Upper lobe of right lung (tissue), 1 donor: ENCODE measurements around the gene FKBP7. TPM values are rescaled to one million over a fixed set of nuclear protein-coding genes. Genes with fewer than 3 reads are reported as not detected.

Experiments used
- ATAC-seq: fragments of 200-7000 bp; cut with Tn5 transposase; one replicate; pipeline ENCODE4 v1.9.1; 2020; ENCODE audit warnings: mild to moderate bottlenecking, moderate library complexity
- DNase-seq: peaks from one replicate; pipeline ENCODE4 v3.0.0-alpha.2; 2020
- H3K27ac ChIP-seq: fragments of 200-600 bp; one replicate; pipeline ENCODE4 v1.8.0; 2022
- H3K27me3 ChIP-seq: fragments of 200-600 bp; one replicate; pipeline ENCODE4 v1.8.0; 2022; ENCODE audit warnings: mild to moderate bottlenecking
- H3K36me3 ChIP-seq: fragments of 200-600 bp; one replicate; pipeline ENCODE4 v1.8.0; 2022
- H3K4me1 ChIP-seq: fragments of 200-600 bp; one replicate; pipeline ENCODE4 v1.8.0; 2022
- H3K4me3 ChIP-seq: fragments of 200-600 bp; one replicate; pipeline ENCODE4 v1.8.0; 2022; ENCODE audit warnings: mild to moderate bottlenecking
- H3K9me3 ChIP-seq: fragments of 200-600 bp; one replicate; pipeline ENCODE4 v1.8.0; 2022
- intact Hi-C: fragments of 100-400 bp; cut with DNase I; formaldehyde crosslinking; loops from one replicate; pipeline ENCODE4 v1.11.0; 2022
- total RNA-seq: library from RNA; stranded (reverse); fragmentation: NEBNext Ultra II Directional; extraction: Animal tissue kit (Norgen Biotek cat#: 25700); gene quantifications from one replicate; pipeline ENCODE4 v1.2.1, GENCODE V29; 2021
- TF ChIP-seq, protein P1 (sequence below): fragments of 200-600 bp; IDR thresholded peaks from one replicate; pipeline ENCODE4 v1.8.0; 2022; ENCODE audit warnings: antibody characterized with exemption
- donor health status: DM: no; HTN: yes; CAD: no; lungs with severe emphysema.

FKBP7 gene
- total RNA-seq, 1 donor from 2014 or later = 7.3 TPM

DNA sequence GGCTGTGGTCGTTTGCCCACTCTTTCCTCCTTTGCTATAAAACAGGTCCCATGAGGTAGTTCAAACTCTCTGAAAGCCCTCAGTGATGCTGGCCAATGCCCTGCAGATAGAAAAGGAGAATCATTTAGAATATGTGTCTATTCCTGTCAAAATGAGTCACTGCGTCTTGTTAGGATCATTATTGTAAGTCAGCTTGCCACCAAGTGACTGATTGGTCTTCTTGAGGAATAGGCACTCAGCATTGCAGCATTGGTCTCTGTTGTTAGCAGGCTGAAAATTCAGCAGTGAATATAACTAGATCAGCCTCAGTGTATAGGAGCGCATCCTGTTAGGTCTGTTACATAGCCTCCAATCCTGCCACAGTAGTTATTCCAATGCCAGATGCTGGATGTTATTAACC is 56.3 kb downstream of the FKBP7 start:
- Histone ChIP-seq H3K27me3 (no peaks in the 10 kb centered on the region), H3K4me1 (no peaks in the 10 kb centered on the region), H3K9me3 (no peaks in the 10 kb centered on the region), H3K4me3 (no peak overlapping the region), H3K27ac (no peak overlapping the region), H3K36me3 (peaks cover 8% of the 10 kb centered on the region)
- DNase-seq (no peak), ATAC-seq (no peak)
- TF ChIP-seq, protein P1, sequence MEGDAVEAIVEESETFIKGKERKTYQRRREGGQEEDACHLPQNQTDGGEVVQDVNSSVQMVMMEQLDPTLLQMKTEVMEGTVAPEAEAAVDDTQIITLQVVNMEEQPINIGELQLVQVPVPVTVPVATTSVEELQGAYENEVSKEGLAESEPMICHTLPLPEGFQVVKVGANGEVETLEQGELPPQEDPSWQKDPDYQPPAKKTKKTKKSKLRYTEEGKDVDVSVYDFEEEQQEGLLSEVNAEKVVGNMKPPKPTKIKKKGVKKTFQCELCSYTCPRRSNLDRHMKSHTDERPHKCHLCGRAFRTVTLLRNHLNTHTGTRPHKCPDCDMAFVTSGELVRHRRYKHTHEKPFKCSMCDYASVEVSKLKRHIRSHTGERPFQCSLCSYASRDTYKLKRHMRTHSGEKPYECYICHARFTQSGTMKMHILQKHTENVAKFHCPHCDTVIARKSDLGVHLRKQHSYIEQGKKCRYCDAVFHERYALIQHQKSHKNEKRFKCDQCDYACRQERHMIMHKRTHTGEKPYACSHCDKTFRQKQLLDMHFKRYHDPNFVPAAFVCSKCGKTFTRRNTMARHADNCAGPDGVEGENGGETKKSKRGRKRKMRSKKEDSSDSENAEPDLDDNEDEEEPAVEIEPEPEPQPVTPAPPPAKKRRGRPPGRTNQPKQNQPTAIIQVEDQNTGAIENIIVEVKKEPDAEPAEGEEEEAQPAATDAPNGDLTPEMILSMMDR = no peak
- intact Hi-C loops = no loop called here

DNA sequence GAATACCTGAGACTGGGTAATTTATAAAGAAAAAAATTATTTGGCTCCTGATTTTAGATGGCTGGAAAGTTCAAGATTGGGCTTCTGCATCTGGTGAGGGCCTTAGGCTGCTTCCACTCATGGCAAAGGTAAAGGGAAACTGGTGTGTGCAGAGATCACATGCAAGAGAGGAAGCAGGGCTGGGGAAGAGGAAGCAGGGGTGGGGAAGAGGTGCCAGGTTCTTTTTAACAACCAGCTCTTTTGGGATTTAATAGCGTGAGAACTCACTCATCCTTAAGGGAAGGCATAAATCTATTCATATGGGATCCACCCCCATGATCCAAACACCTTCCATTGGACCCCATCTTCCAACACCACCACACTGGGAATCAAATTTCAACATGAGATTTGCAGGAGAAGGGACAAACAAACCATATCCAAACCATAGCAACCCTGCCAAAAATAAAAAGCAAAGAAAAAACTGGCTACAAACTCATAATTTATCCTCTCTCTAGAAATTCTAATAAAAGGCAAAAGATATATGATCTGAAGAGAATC is 57.9 kb downstream of the FKBP7 start:
- intact Hi-C loops = no loop called here
- H3K36me3 ChIP-seq = no peaks in the 10 kb centered on the region
- H3K4me3 ChIP-seq = no peak overlapping the region
- H3K9me3 ChIP-seq = no peaks in the 10 kb centered on the region
- no peak for ATAC-seq
- H3K27ac ChIP-seq = no peak overlapping the region
- H3K27me3 ChIP-seq = no peaks in the 10 kb centered on the region
- no peaks in the 10 kb centered on the region for H3K4me1 ChIP-seq
- DNase-seq = no peak
- TF ChIP-seq, protein P1 = no peak

DNA sequence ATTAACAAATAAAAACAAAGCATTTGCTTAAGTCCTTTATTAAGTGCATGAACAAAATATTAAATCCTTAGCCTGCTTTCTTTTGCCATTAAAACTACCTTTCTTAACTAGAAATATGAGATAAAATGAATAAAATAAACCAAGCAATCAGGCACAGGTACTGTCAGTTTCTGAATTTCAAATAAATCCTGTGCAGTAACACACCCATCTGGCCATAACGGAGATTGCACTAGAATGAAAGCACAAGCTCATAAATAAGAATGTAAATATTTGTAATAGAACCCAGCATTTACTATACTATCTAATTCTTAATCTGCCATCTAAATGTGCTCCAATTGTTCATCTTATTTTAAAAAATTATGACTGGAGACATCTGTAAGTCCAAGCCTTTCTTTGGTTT is 59.3 kb downstream of the FKBP7 start:
- TF ChIP-seq, protein P1 = no peak
- H3K9me3 ChIP-seq = no peaks in the 10 kb centered on the region
- no peak for ATAC-seq
- intact Hi-C loops = no loop called here
- no peaks in the 10 kb centered on the region for H3K36me3 ChIP-seq
- H3K4me3 ChIP-seq = no peak overlapping the region
- no peak overlapping the region for H3K27ac ChIP-seq
- peaks cover 6% of the 10 kb centered on the region for H3K4me1 ChIP-seq
- no peak for DNase-seq
- no peaks in the 10 kb centered on the region for H3K27me3 ChIP-seq

DNA sequence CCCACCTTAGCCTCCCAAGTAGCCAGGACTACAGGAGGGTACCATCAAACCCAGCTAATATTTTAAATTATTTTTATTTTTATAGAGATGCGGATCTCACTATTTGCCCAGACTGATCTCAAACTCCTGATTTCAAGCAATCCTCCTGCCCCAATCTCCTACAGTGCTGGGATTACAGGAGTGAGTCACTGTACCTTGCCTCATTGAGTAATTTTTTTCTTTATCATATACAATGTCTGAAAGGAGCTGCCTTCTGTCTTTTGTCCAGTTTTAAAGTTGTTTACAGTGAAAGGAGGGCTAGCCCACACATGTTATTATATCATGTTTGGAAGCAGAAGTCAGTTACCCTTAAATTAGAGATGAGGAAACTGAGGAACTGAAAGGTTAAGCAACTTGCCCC is 60.0 kb downstream of the FKBP7 start:
- H3K4me1 ChIP-seq = peaks cover 6% of the 10 kb centered on the region
- TF ChIP-seq, protein P1 = no peak
- H3K36me3 ChIP-seq = no peaks in the 10 kb centered on the region
- H3K9me3 ChIP-seq = no peaks in the 10 kb centered on the region
- intact Hi-C loops = no loop called here
- H3K27ac ChIP-seq = no peak overlapping the region
- ATAC-seq (no peak), DNase-seq (no peak)
- H3K4me3 ChIP-seq = no peak overlapping the region
- no peaks in the 10 kb centered on the region for H3K27me3 ChIP-seq

DNA sequence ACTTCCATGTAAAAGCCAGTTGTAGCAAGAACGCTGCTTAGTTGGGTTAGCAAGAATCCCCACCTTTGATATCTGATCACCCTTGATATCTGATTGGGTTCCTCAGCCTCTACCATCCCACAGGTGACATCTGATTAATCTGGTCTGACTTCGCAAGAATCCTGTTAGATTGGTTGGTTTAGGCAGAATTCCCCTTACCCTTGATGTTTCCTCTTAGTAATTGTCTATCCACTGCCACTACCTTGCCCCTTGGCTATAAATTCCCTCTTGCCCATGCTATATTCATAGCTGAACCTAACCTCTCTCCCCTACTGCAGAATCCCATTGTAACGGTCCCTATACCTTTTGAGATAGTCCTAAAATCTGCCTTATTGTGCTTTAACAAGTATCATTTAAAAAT is 60.5 kb downstream of the FKBP7 start:
- H3K27ac ChIP-seq = no peak overlapping the region
- H3K4me3 ChIP-seq = no peak overlapping the region
- TF ChIP-seq, protein P1 = no peak
- intact Hi-C loops = no loop called here
- H3K27me3 ChIP-seq = no peaks in the 10 kb centered on the region
- no peak for ATAC-seq
- H3K36me3 ChIP-seq = no peaks in the 10 kb centered on the region
- H3K4me1 ChIP-seq = peaks cover 6% of the 10 kb centered on the region
- no peaks in the 10 kb centered on the region for H3K9me3 ChIP-seq
- DNase-seq = no peak

DNA sequence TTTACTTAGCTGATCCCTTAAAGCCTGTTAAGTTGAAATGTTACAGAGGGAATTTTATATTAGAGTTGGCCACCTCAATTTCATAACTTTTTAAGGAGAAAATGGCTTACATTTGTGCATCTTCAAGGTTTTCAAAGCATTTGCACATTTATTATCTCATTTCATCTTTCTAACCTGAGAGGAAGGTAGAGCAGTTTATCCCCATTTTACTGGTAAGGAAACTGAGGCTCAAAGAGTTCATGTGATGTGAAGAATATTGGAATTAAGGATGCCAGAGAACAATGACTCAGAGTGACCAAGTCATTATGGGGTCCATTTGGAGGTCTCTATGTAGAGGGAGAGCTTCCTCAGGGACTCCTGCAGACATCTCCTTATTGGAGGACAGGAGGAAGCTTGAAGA is 62.4 kb downstream of the FKBP7 start:
- H3K27ac ChIP-seq = no peak overlapping the region
- no peaks in the 10 kb centered on the region for H3K36me3 ChIP-seq
- intact Hi-C loops = no loop called here
- no peaks in the 10 kb centered on the region for H3K9me3 ChIP-seq
- peaks cover 6% of the 10 kb centered on the region for H3K4me1 ChIP-seq
- DNase-seq = no peak
- TF ChIP-seq, protein P1 = no peak
- H3K4me3 ChIP-seq = no peak overlapping the region
- no peak for ATAC-seq
- no peaks in the 10 kb centered on the region for H3K27me3 ChIP-seq
